CD14-positive monocyte (primary cell): ENCODE measurements around the gene JMJD1C. TPM values are rescaled to one million over a fixed set of nuclear protein-coding genes. Genes with fewer than 3 reads are reported as not detected.

ENCODE experiments used
- DNase-seq, 3 donors: peaks; one replicate each; pipeline ENCODE4 v3.0.0-alpha.2; 2011 to 2022
- H2AFZ ChIP-seq: 2 replicates; pipeline ENCODE4 v1.6.0; 2012; ENCODE audit warnings: mild to moderate bottlenecking, low read depth, low read length, inconsistent platforms; ENCODE audit not compliant: insufficient read depth, poor library complexity, severe bottlenecking
- H3K27ac ChIP-seq, 2 donors: 1 replicate in 1 of 2; 2 replicates in 1 of 2; pipeline ENCODE4 v1.5.1; 2012 to 2013; ENCODE audit warnings: low read length in 2 of 2, control low read depth in 1 of 2, inconsistent platforms in 1 of 2, low read depth in 1 of 2, mild to moderate bottlenecking in 1 of 2
- H3K27me3 ChIP-seq, 2 donors: one replicate each; pipeline versions ENCODE4 v1.6.0 to v1.6.1; 2011 to 2013; ENCODE audit warnings: low read length in 2 of 2; ENCODE audit not compliant: control insufficient read depth in 2 of 2, insufficient read depth in 2 of 2
- H3K36me3 ChIP-seq, 2 donors: replicated peaks in 1 of 2; 1 replicate in 1 of 2; 2 replicates in 1 of 2; pipeline versions ENCODE4 v1.5.1 to v1.6.1; 2012 to 2013; ENCODE audit warnings: low read length in 2 of 2, control low read depth in 1 of 2, inconsistent platforms in 1 of 2, mild to moderate bottlenecking in 1 of 2; ENCODE audit not compliant: insufficient read depth in 2 of 2, control insufficient read depth in 1 of 2
- H3K4me1 ChIP-seq, 2 donors: 1 replicate in 1 of 2; 2 replicates in 1 of 2; pipeline versions ENCODE4 v1.5.1 to v1.6.1; 2012 to 2013; ENCODE audit warnings: low read length in 2 of 2, control low read depth in 1 of 2, inconsistent platforms in 1 of 2, mild to moderate bottlenecking in 1 of 2, moderate library complexity in 1 of 2; ENCODE audit not compliant: insufficient read depth in 2 of 2, control insufficient read depth in 1 of 2
- H3K4me2 ChIP-seq: replicated peaks from 2 replicates; pipeline ENCODE3; 2012; ENCODE audit warnings: low read length, moderate library complexity, mild to moderate bottlenecking; ENCODE audit not compliant: poor library complexity, severe bottlenecking; ENCODE audit errors: extremely low read depth
- H3K4me3 ChIP-seq, 3 experiments: fragments of 200-600 bp in 1 of 3; sonication (generic) in 1 of 3; replicated peaks in 1 of 3; 1 replicate in 2 of 3; 2 replicates in 1 of 3; pipeline ENCODE4 v1.5.1; 2011 to 2013; ENCODE audit warnings: low read length in 3 of 3, mild to moderate bottlenecking in 3 of 3, control low read depth in 2 of 3, low read depth in 2 of 3, inconsistent platforms in 1 of 3, moderate library complexity in 1 of 3
- H3K79me2 ChIP-seq: 2 replicates; pipeline ENCODE4 v1.6.0; 2012; ENCODE audit warnings: mild to moderate bottlenecking, control low read depth, inconsistent platforms, low read length, moderate library complexity; ENCODE audit not compliant: insufficient read depth
- H3K9ac ChIP-seq: 2 replicates; pipeline ENCODE4 v1.6.0; 2017; ENCODE audit warnings: low read length, mild to moderate bottlenecking; ENCODE audit not compliant: insufficient read depth, poor library complexity, severe bottlenecking
- H3K9me3 ChIP-seq, 2 donors: replicated peaks in 1 of 2; 1 replicate in 1 of 2; 2 replicates in 1 of 2; pipeline versions ENCODE4 v1.5.1 to v1.6.1; 2012 to 2013; ENCODE audit warnings: low read length in 2 of 2, control low read depth in 1 of 2; ENCODE audit not compliant: control insufficient read depth in 1 of 2, insufficient read depth in 1 of 2
- H4K20me1 ChIP-seq: 2 replicates; pipeline ENCODE4 v1.6.0; 2012; ENCODE audit warnings: mild to moderate bottlenecking, low read length, control low read depth, moderate library complexity; ENCODE audit not compliant: insufficient read depth
- H3K27ac Mint-ChIP-seq, 7 donors: one replicate each; pipeline ENCODE4 v1.8.0; 2020; ENCODE audit warnings: mild to moderate bottlenecking in 7 of 7, mixed read lengths in 7 of 7, moderate library complexity in 6 of 7, inconsistent platforms in 2 of 7
- H3K27me3 Mint-ChIP-seq, 3 donors: one replicate each; pipeline ENCODE4 v1.8.0; 2021 to 2022; ENCODE audit warnings: low read depth in 3 of 3, mild to moderate bottlenecking in 3 of 3, mixed read lengths in 3 of 3, moderate library complexity in 3 of 3, inconsistent platforms in 1 of 3
- H3K36me3 Mint-ChIP-seq, 2 donors: one replicate each; pipeline ENCODE4 v1.8.0; 2020; ENCODE audit warnings: mixed read lengths in 2 of 2, inconsistent platforms in 1 of 2, mild to moderate bottlenecking in 1 of 2
- H3K4me1 Mint-ChIP-seq: one replicate; pipeline ENCODE4 v1.8.0; 2020; ENCODE audit warnings: mild to moderate bottlenecking, mixed read lengths
- H3K4me3 Mint-ChIP-seq, 2 donors: one replicate each; pipeline ENCODE4 v1.8.0; 2020; ENCODE audit warnings: mild to moderate bottlenecking in 2 of 2, mixed read lengths in 2 of 2, moderate library complexity in 1 of 2
- H3K9me3 Mint-ChIP-seq, 7 donors: one replicate each; pipeline ENCODE4 v1.8.0; 2020 to 2022; ENCODE audit warnings: mixed read lengths in 7 of 7, mild to moderate bottlenecking in 6 of 7, moderate library complexity in 6 of 7, inconsistent platforms in 2 of 7
- CTCF ChIP-seq: fragments of 200-600 bp; IDR thresholded peaks from one replicate; pipeline ENCODE4 v1.8.0; 2022; ENCODE audit warnings: antibody characterized with exemption, mild to moderate bottlenecking
- WGBS: methylation state at CpG from one replicate; pipeline ENCODE4 v1.1.5; 2013; ENCODE audit warnings: missing lambda C conversion rate; ENCODE audit not compliant: insufficient coverage; 5-methylcytosine and 5-hydroxymethylcytosine counted together
- intact Hi-C, 2 donors: fragments of 100-400 bp; cut with micrococcal nuclease; formaldehyde crosslinking; loops; one replicate each; pipeline versions ENCODE4 v1.15.0 to v1.15.1; 2023
- polyA plus RNA-seq, 3 donors: library from polyadenylated mRNA; depleted of rRNA in 1 of 3; unstranded in 2 of 3; stranded (reverse) in 1 of 3; fragments of 300-500 nt in 2 of 3; fragments of >200 nt in 1 of 3; fragmentation: Illumina TruSeq in 2 of 3; gene quantifications; 1 replicate in 2 of 3; 2 replicates in 1 of 3; pipeline ENCODE4 v1.2.3, GENCODE V29; 2012 to 2021

JMJD1C gene
- polyA plus RNA-seq, 3 donors: 27.8 to 84.8 (median 46.5) TPM

GRCh38 chr10:63474488-63474887, 8.7 kb upstream of the JMJD1C start:
- intact Hi-C loops: no loop called here
- Histone ChIP-seq H3K27ac (no peak overlapping the region), H4K20me1 (peaks cover 59% of the 10 kb centered on the region), H3K9me3 (no peaks in the 10 kb centered on the region), H2AFZ (no peak overlapping the region), H3K4me3 (no peak overlapping the region), H3K9ac (no peak overlapping the region), H3K4me2 (no peak overlapping the region), H3K79me2 (peaks cover 54% of the 10 kb centered on the region), H3K27me3 (no peaks in the 10 kb centered on the region), H3K36me3 (no peaks in the 10 kb centered on the region), H3K4me1 (peaks cover 0 to 7% of the 10 kb centered on the region in 2 donors)
- TF ChIP-seq CTCF: no peak
- Mint-ChIP-seq H3K36me3 (peaks cover 0 to 2% of the 10 kb centered on the region in 2 donors), H3K27ac (no peak overlapping the region), H3K9me3 (no peaks in the 10 kb centered on the region), H3K4me3 (no peak overlapping the region), H3K4me1 (peaks cover 20% of the 10 kb centered on the region), H3K27me3 (peaks cover 0 to 2% (median 0%) of the 10 kb centered on the region in 3 donors)
- WGBS: 89% methylated on average over 7 of the region's 8 CpGs
- DNase-seq: no peak

- Mint-ChIP-seq H3K27ac (no peak overlapping the region), H3K4me3 (no peak overlapping the region), H3K4me1 (peaks cover 27% of the 10 kb centered on the region), H3K27me3 (peaks cover 6 to 17% (median 11%) of the 10 kb centered on the region in 3 donors), H3K9me3 (no peaks in the 10 kb centered on the region), H3K36me3 (peaks cover 6 to 7% of the 10 kb centered on the region in 2 donors)
- Histone ChIP-seq H3K79me2 (peaks cover 42% of the 10 kb centered on the region), H3K27ac (no peak overlapping the region), H3K4me2 (no peak overlapping the region), H3K36me3 (no peaks in the 10 kb centered on the region), H3K9me3 (no peaks in the 10 kb centered on the region), H2AFZ (no peak overlapping the region), H4K20me1 (peaks cover 59% of the 10 kb centered on the region), H3K27me3 (peaks cover 5 to 9% of the 10 kb centered on the region in 2 donors), H3K4me1 (peaks cover 6 to 14% of the 10 kb centered on the region in 2 donors), H3K9ac (no peak overlapping the region), H3K4me3 (no peak overlapping the region)
- WGBS: no CpG with 5 or more reads among the region's 3 CpGs
- intact Hi-C loops: no loop called here
- DNase-seq: no peak
- TF ChIP-seq CTCF: no peak
These were observed 5.2 kb upstream of the JMJD1C start for GRCh38 chr10:63470928-63471327.
